Mesendoderm (in vitro differentiated cells): ENCODE data around the gene DNAL4. TPM values are rescaled to one million over a fixed set of nuclear protein-coding genes. Genes with fewer than 3 reads are reported as not detected.

Source experiments
- DNase-seq: peaks from one replicate; pipeline ENCODE4 v3.0.0; 2013
- H2AK5ac ChIP-seq: 2 replicates; pipeline ENCODE4 v1.6.1; 2013; ENCODE audit warnings: low read length, inconsistent platforms
- H2BK120ac ChIP-seq: 2 replicates; pipeline ENCODE4 v1.6.1; 2013; ENCODE audit warnings: low read depth, mild to moderate bottlenecking, low read length, moderate library complexity, mixed read lengths
- H2BK15ac ChIP-seq: replicated peaks from 2 replicates; pipeline ENCODE4 v1.6.1; 2013; ENCODE audit warnings: low read depth, mild to moderate bottlenecking, moderate library complexity
- H2BK5ac ChIP-seq: 2 replicates; pipeline ENCODE4 v1.6.1; 2013; ENCODE audit warnings: low read length, inconsistent platforms
- H3K18ac ChIP-seq: 2 replicates; pipeline ENCODE4 v1.6.1; 2013; ENCODE audit warnings: mild to moderate bottlenecking, low read length, mixed read lengths
- H3K23ac ChIP-seq: one replicate; pipeline ENCODE4 v1.6.1; 2013; ENCODE audit warnings: low read length
- H3K27ac ChIP-seq: 2 replicates; pipeline ENCODE4 v1.5.1; 2013; ENCODE audit warnings: low read depth, mild to moderate bottlenecking, inconsistent platforms, low read length, moderate library complexity
- H3K27me3 ChIP-seq: 2 replicates; pipeline ENCODE4 v1.6.1; 2013; ENCODE audit warnings: low read length, control low read depth, mild to moderate bottlenecking, inconsistent platforms; ENCODE audit not compliant: insufficient read depth, poor library complexity
- H3K36me3 ChIP-seq: 2 replicates; pipeline ENCODE4 v1.6.1; 2013; ENCODE audit warnings: low read length, inconsistent platforms; ENCODE audit not compliant: control insufficient read depth, insufficient read depth
- H3K4ac ChIP-seq: one replicate; pipeline ENCODE4 v1.6.1; 2013; ENCODE audit warnings: low read depth, mild to moderate bottlenecking, low read length, moderate library complexity
- H3K4me1 ChIP-seq: 2 replicates; pipeline ENCODE4 v1.6.1; 2013; ENCODE audit warnings: low read depth, low read length, inconsistent platforms; ENCODE audit not compliant: control insufficient read depth
- H3K4me2 ChIP-seq: 2 replicates; pipeline ENCODE4 v1.6.1; 2013; ENCODE audit warnings: low read length
- H3K4me3 ChIP-seq: 2 replicates; pipeline ENCODE4 v1.5.1; 2013; ENCODE audit warnings: mild to moderate bottlenecking, low read length
- H3K56ac ChIP-seq: one replicate; pipeline ENCODE4 v1.6.1; 2013; ENCODE audit warnings: low read length
- H3K79me1 ChIP-seq: 2 replicates; pipeline ENCODE4 v1.6.1; 2013; ENCODE audit warnings: low read length, inconsistent platforms
- H3K79me2 ChIP-seq: 2 replicates; pipeline ENCODE4 v1.6.1; 2013; ENCODE audit warnings: mild to moderate bottlenecking, low read length; ENCODE audit not compliant: control insufficient read depth, insufficient read depth
- H3K9ac ChIP-seq: 2 replicates; pipeline ENCODE4 v1.6.1; 2013; ENCODE audit warnings: low read length, inconsistent platforms
- H4K5ac ChIP-seq: one replicate; pipeline ENCODE4 v1.6.1; 2013; ENCODE audit warnings: low read length
- H4K8ac ChIP-seq: one replicate; pipeline ENCODE4 v1.6.1; 2013; ENCODE audit warnings: low read depth, mild to moderate bottlenecking, control low read depth, low read length, moderate library complexity
- WGBS: extraction: QIAGEN DNeasy Blood & Tissue Kit; methylation state at CpG from one replicate; pipeline ENCODE4 v1.1.7; 2013; ENCODE audit warnings: low lambda C conversion rate, missing lambda C conversion rate; ENCODE audit not compliant: insufficient coverage; ENCODE audit errors: extremely low coverage; 5-methylcytosine and 5-hydroxymethylcytosine counted together
- small RNA-seq: library from polyadenylated mRNA; stranded (forward); fragments of <200 nt; extraction: miRNeasy Mini kit (QIAGEN cat#:217004); gene quantifications from one replicate; pipeline ENCODE3, GENCODE V24; 2013; ENCODE audit not compliant: insufficient read depth

The DNAL4 gene

DNA sequence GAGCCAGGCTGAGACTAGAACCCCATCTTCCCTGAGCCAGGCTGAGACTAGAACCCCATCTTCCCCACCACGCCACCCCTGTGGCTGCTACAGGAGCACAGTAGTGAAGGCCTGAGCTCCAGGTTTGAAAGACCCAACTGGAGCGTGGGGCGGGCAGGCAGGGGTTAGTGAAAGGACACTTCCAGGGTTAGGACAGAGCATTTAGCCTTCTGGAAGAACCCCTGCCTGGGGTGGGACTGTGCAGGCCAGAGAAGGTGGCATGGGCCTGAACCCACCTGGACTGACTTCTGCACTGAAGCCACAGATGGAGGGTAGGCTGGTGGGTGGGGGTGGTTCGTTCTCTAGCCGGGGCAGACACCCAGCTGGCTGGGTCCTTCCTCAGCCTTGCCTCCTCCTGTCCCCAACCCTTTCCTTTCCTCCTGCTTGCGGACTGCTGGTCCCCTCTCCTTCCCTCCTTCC lies 62.2 kb downstream of the DNAL4 start:
- H3K56ac ChIP-seq, result no peak overlapping the region
- H2BK120ac ChIP-seq, result no peak overlapping the region
- H3K79me2 ChIP-seq, result no peaks in the 10 kb centered on the region
- no CpG with 5 or more reads among the region's 6 CpGs for WGBS
- H3K9ac ChIP-seq, result no peak overlapping the region
- no peak for DNase-seq
- no peak overlapping the region for H3K27ac ChIP-seq
- H3K4me2 ChIP-seq, result no peak overlapping the region
- no peaks in the 10 kb centered on the region for H3K79me1 ChIP-seq
- H2BK5ac ChIP-seq, result no peak overlapping the region
- no peak overlapping the region for H2BK15ac ChIP-seq
- no peaks in the 10 kb centered on the region for H3K27me3 ChIP-seq
- no peak overlapping the region for H3K18ac ChIP-seq
- H3K4me3 ChIP-seq, result no peak overlapping the region
- no peak overlapping the region for H2AK5ac ChIP-seq
- H3K4ac ChIP-seq, result no peak overlapping the region
- no peak overlapping the region for H3K23ac ChIP-seq
- peaks cover 14% of the 10 kb centered on the region for H3K36me3 ChIP-seq
- H4K8ac ChIP-seq, result no peak overlapping the region
- H4K5ac ChIP-seq, result no peak overlapping the region
- H3K4me1 ChIP-seq, result no peaks in the 10 kb centered on the region

DNA sequence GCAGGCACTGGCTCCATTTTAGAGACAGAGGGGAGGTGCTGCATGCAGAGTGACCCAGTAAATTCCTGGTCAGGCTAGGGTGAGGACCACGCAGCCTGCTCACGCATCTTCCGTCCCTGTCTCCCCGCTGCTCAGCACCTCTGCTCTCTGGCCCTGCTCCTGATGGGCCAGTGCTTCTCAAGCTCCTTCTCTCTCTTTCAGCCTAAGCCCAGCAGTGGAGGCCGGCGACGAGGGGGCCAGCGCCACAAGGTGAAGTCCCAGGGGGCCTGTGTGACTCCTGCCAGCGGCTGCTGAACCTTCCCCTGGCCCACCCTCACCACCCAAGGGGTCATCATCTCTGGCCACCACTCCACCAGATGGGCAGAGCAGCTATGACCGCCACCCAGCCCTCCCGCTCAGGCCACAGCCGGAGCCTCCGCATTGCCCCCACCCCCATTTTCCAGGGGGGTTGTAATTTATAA lies 63.5 kb downstream of the DNAL4 start:
- WGBS, result no CpG with 5 or more reads among the region's 13 CpGs
- Histone ChIP-seq H3K18ac (no peak overlapping the region), H2BK5ac (no peak overlapping the region), H3K23ac (no peak overlapping the region), H2BK120ac (no peak overlapping the region), H3K9ac (no peak overlapping the region), H3K79me2 (no peaks in the 10 kb centered on the region), H3K27ac (no peak overlapping the region), H3K27me3 (no peaks in the 10 kb centered on the region), H2AK5ac (no peak overlapping the region), H4K8ac (no peak overlapping the region), H2BK15ac (no peak overlapping the region), H3K4me3 (no peak overlapping the region), H4K5ac (no peak overlapping the region), H3K4me1 (no peaks in the 10 kb centered on the region), H3K4me2 (no peak overlapping the region), H3K36me3 (peaks cover 19% of the 10 kb centered on the region), H3K56ac (no peak overlapping the region), H3K4ac (no peak overlapping the region), H3K79me1 (no peaks in the 10 kb centered on the region)
- DNase-seq, result no peak

DNA sequence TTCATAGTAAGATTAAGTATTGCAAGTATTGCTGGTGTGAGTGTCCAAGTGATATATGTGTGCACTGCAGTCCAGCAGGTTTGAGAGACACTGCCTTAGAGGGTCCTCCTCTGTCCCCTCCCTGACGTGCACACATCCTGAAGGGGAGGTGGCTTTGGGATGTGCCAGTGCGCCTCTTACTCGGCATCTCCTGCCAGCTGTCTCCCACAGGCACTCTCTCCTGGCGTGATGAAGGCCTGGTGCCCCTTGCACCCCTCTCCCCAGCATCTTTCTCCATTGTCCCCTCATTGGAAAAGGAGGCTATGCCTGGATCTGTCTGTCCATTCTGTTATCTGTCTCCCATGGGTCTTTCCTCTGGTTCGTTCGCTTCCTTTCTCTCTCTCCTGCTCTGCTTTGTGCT lies 64.0 kb downstream of the DNAL4 start:
- Histone ChIP-seq H3K79me1 (no peaks in the 10 kb centered on the region), H3K4me3 (no peak overlapping the region), H3K18ac (no peak overlapping the region), H2AK5ac (no peak overlapping the region), H3K4ac (no peak overlapping the region), H4K8ac (no peak overlapping the region), H3K36me3 (peaks cover 19% of the 10 kb centered on the region), H2BK120ac (no peak overlapping the region), H4K5ac (no peak overlapping the region), H3K56ac (no peak overlapping the region), H3K9ac (no peak overlapping the region), H3K4me1 (no peaks in the 10 kb centered on the region), H2BK15ac (no peak overlapping the region), H3K23ac (no peak overlapping the region), H3K4me2 (no peak overlapping the region), H2BK5ac (no peak overlapping the region), H3K27me3 (no peaks in the 10 kb centered on the region), H3K27ac (no peak overlapping the region), H3K79me2 (no peaks in the 10 kb centered on the region)
- no peak for DNase-seq
- WGBS, result no CpG with 5 or more reads among the region's 6 CpGs

DNA sequence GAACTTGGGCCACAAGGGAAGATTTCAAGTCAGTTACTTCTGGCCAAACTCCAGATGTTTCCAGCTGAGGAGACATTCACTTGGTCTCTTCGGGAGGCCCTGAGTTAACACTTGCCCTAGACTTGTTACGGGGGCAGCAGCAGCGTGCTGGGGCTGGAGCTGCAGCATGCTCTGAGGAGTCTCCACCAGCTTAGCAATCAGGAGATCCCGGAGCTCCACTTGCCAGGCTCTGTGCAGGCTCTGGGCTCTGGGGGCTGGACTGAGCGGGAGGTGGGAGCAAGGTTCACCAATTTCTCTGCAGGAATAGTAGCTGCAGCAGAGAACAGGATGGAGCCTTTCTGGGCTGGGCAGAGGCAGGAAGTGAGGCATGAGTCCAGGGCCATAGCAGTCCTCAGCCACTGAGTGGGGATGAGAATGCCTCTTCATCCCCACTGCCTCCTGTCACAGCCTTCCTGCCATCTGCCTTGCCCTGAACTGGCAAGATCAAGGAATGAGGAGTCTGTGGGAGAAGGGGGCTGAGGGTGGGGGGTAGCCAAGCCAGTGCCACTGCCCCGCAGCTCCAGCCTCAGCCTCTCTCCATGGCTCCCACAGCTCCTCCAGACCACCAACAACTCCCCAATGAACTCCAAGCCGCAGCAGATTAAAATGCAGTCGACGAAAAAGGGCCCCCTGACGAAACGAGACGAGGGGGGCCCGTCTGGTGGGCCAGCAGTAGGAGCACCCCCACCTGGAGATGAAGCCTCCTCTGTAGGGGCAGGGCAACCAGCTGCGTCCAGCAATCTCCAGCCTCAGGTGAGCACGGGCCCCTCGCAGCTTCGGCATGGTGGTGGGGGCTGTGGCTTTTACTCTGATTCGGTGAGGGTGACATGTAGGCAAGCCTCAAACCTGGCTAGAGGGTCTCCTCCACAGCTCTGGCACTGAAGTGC lies 64.8 kb downstream of the DNAL4 start:
- Histone ChIP-seq H3K18ac (no peak overlapping the region), H3K27me3 (no peaks in the 10 kb centered on the region), H3K4ac (no peak overlapping the region), H2BK5ac (no peak overlapping the region), H3K4me3 (no peak overlapping the region), H3K9ac (no peak overlapping the region), H3K56ac (no peak overlapping the region), H4K8ac (no peak overlapping the region), H3K79me1 (no peaks in the 10 kb centered on the region), H2BK120ac (no peak overlapping the region), H3K36me3 (peaks cover 22% of the 10 kb centered on the region), H2BK15ac (no peak overlapping the region), H3K23ac (no peak overlapping the region), H4K5ac (no peak overlapping the region), H3K4me1 (no peaks in the 10 kb centered on the region), H3K79me2 (no peaks in the 10 kb centered on the region), H3K4me2 (no peak overlapping the region), H2AK5ac (no peak overlapping the region), H3K27ac (no peak overlapping the region)
- no CpG with 5 or more reads among the region's 18 CpGs for WGBS
- DNase-seq, result no peak

Small RNA genes within 50 kb of the gene (small RNA-seq; reads per million reads assigned to genes)
- not detected for gene AL021707.8
